HCT116 (cell line): Measurements from ENCODE around the gene RNF220. TPM values are rescaled to one million over a fixed set of nuclear protein-coding genes. Genes with fewer than 3 reads are reported as not detected.

Experiments used
- ATAC-seq: fragments of 200-7000 bp; cut with Tn5 transposase; 2 replicates; pipeline ENCODE4 v1.9.1; 2020; ENCODE audit warnings: mild to moderate bottlenecking, moderate library complexity
- BruUV-seq: library from RNA; stranded (reverse); fragments of 400-500 nt; replicated peaks from 2 replicates; lab custom pipeline; 2021; lab: Mats Ljungman, UMichigan
- CTCF ChIA-PET: fragments of 300-600 bp; sonication (Branson Sonifier 250); formaldehyde crosslinking; loops from one replicate; lab custom pipeline; 2021; ENCODE audit warnings: antibody characterized with exemption; lab: Charles Lee
- POLR2A ChIA-PET: fragments of 300-600, 350-600 bp; sonication (Branson Sonifier 250); formaldehyde crosslinking; loops from one replicate; lab custom pipeline; 2021; ENCODE audit warnings: antibody characterized with exemption; lab: Charles Lee
- RAD21 ChIA-PET, 2 experiments: fragments of 300-600 bp; sonication (Branson Sonifier 250); formaldehyde crosslinking; loops; one replicate each; lab custom pipeline; 2023; ENCODE audit warnings: low total read pairs in 2 of 2; ENCODE audit not compliant: uncharacterized antibody in 2 of 2, unreplicated experiment in 2 of 2, low non-redundant PET in 1 of 2; lab: Charles Lee
- DNase-seq: peaks from one replicate; pipeline ENCODE4 v3.0.0-alpha.2; 2010; ENCODE audit warnings: low read depth, low spot score
- H2AFZ ChIP-seq: fragments of 200-600 bp; shearing (Covaris generic), sonication (generic); 2 replicates; pipeline ENCODE4 v1.6.1; 2017; ENCODE audit warnings: low read depth, mixed run types, mixed read lengths, antibody characterized with exemption, low read length; ENCODE audit not compliant: poor library complexity, severe bottlenecking
- H3K27ac ChIP-seq: 2 replicates; pipeline ENCODE4 v1.5.1; 2012; ENCODE audit warnings: low read depth, low read length
- H3K27me3 ChIP-seq: fragments of 200-600 bp; sonication (generic); 2 replicates; pipeline ENCODE4 v1.6.1; 2016; ENCODE audit warnings: mixed run types, low read length, mixed read lengths; ENCODE audit not compliant: insufficient read depth
- H3K36me3 ChIP-seq, 2 experiments: fragments of 200-500 bp in 1 of 2; fragments of 200-600 bp in 1 of 2; sonication (Bioruptor generic) in 1 of 2; sonication (generic) in 1 of 2; 2 replicates each; pipeline versions ENCODE4 v1.5.1 to v1.6.1; 2014 to 2016; ENCODE audit warnings: low read length in 2 of 2, inconsistent platforms in 1 of 2, mixed read lengths in 1 of 2, mixed run types in 1 of 2; ENCODE audit not compliant: insufficient read depth in 2 of 2, control insufficient read depth in 1 of 2
- H3K4me1 ChIP-seq, 2 experiments: fragments of 200-600 bp in 1 of 2; sonication (generic) in 1 of 2; 2 replicates each; pipeline versions ENCODE4 v1.5.1 to v1.6.1; 2012 to 2017; ENCODE audit warnings: low read length in 2 of 2, inconsistent platforms in 1 of 2, mild to moderate bottlenecking in 1 of 2, mixed read lengths in 1 of 2, mixed run types in 1 of 2, moderate library complexity in 1 of 2; ENCODE audit not compliant: insufficient read depth in 2 of 2, control insufficient read depth in 1 of 2
- H3K4me2 ChIP-seq: fragments of 200-600 bp; sonication (generic); 2 replicates; pipeline ENCODE4 v1.6.1; 2017; ENCODE audit warnings: mixed run types, low read length, mixed read lengths
- H3K4me3 ChIP-seq, 2 experiments: fragments of 200-600 bp in 1 of 2; sonication (generic) in 1 of 2; replicated peaks in 1 of 2; 2 replicates each; pipeline ENCODE4 v1.5.1; 2011 to 2016; ENCODE audit warnings: low read length in 2 of 2, control low read depth in 1 of 2, low read depth in 1 of 2, mild to moderate bottlenecking in 1 of 2, mixed read lengths in 1 of 2, mixed run types in 1 of 2
- H3K79me2 ChIP-seq: fragments of 200-600 bp; sonication (generic); 2 replicates; pipeline ENCODE4 v1.6.1; 2017; ENCODE audit warnings: mild to moderate bottlenecking, mixed run types, low read length, moderate library complexity, mixed read lengths; ENCODE audit not compliant: insufficient read depth
- H3K9ac ChIP-seq: fragments of 200-600 bp; sonication (generic); 2 replicates; pipeline ENCODE4 v1.6.1; 2016; ENCODE audit warnings: low read length, mixed read lengths
- H3K9me2 ChIP-seq: fragments of 200-600 bp; sonication (generic), shearing (Covaris generic); 2 replicates; pipeline ENCODE4 v1.6.1; 2017; ENCODE audit warnings: mixed run types, mild to moderate bottlenecking, moderate library complexity; ENCODE audit not compliant: insufficient read depth
- H3K9me3 ChIP-seq, 2 experiments: fragments of 200-500 bp in 1 of 2; fragments of 200-600 bp in 1 of 2; sonication (Bioruptor generic) in 1 of 2; sonication (generic) in 1 of 2; 2 replicates each; pipeline ENCODE4 v1.6.1; 2014 to 2017; ENCODE audit warnings: low read length in 2 of 2, mixed read lengths in 2 of 2, inconsistent platforms in 1 of 2, low read depth in 1 of 2, mild to moderate bottlenecking in 1 of 2, mixed run types in 1 of 2, moderate library complexity in 1 of 2; ENCODE audit not compliant: control insufficient read depth in 1 of 2, insufficient read depth in 1 of 2
- H4K20me1 ChIP-seq: fragments of 200-600 bp; sonication (generic), shearing (Covaris generic); 2 replicates; pipeline ENCODE4 v1.6.1; 2017; ENCODE audit warnings: mixed run types, mild to moderate bottlenecking, moderate library complexity; ENCODE audit not compliant: insufficient read depth
- CBX3 ChIP-seq: IDR thresholded peaks from 2 replicates; pipeline ENCODE4 v1.6.1; 2012; ENCODE audit warnings: low read depth
- CEBPB ChIP-seq: IDR thresholded peaks from 2 replicates; pipeline ENCODE4 v1.6.1; 2012; ENCODE audit warnings: low read depth
- ELF1 ChIP-seq: IDR thresholded peaks from 2 replicates; pipeline ENCODE4 v1.6.1; 2012; ENCODE audit warnings: low read depth, borderline replicate concordance
- EZH2 ChIP-seq: fragments of 200-600 bp; sonication (generic); IDR thresholded peaks from 2 replicates; pipeline ENCODE4 v1.6.1; 2017; ENCODE audit warnings: antibody characterized with exemption, mixed run types
- FOSL1 ChIP-seq: IDR thresholded peaks from 2 replicates; pipeline ENCODE4 v1.6.1; 2012; ENCODE audit warnings: low read depth
- POLR2A ChIP-seq: IDR thresholded peaks from 2 replicates; pipeline ENCODE4 v1.7.0; 2011; ENCODE audit warnings: borderline replicate concordance; ENCODE audit not compliant: insufficient read depth, insufficient read length; ENCODE audit errors: extremely low read depth
- SIN3A ChIP-seq: IDR thresholded peaks from 2 replicates; pipeline ENCODE4 v1.6.1; 2012; ENCODE audit warnings: low read depth
- SP1 ChIP-seq: IDR thresholded peaks from 2 replicates; pipeline ENCODE4 v1.6.1; 2012; ENCODE audit warnings: low read depth
- SRF ChIP-seq: IDR thresholded peaks from 2 replicates; pipeline ENCODE4 v1.6.1; 2012; ENCODE audit warnings: low read depth
- YY1 ChIP-seq: IDR thresholded peaks from 2 replicates; pipeline ENCODE4 v1.6.1; 2011; ENCODE audit warnings: low read length, low read depth, moderate library complexity, mild to moderate bottlenecking; ENCODE audit not compliant: insufficient replicate concordance; ENCODE audit errors: extremely low read depth
- ZBTB33 ChIP-seq: IDR thresholded peaks from 2 replicates; pipeline ENCODE4 v1.6.1; 2011; ENCODE audit warnings: mild to moderate bottlenecking, low read length, moderate library complexity; ENCODE audit not compliant: insufficient replicate concordance; ENCODE audit errors: extremely low read depth
- ZFX ChIP-seq: fragments of 450-650 bp; IDR thresholded peaks from 2 replicates; pipeline ENCODE4 v1.6.1; 2017
- intact Hi-C: fragments of 100-400 bp; cut with micrococcal nuclease; formaldehyde crosslinking; loops from 2 replicates; pipeline ENCODE4 v1.10.0; 2022
- total RNA-seq: library from RNA; stranded (reverse); gene quantifications from one replicate; pipeline ENCODE4 v1.2.1, GENCODE V29; 2021; ENCODE audit not compliant: unreplicated experiment
- TF ChIP-seq, protein P1 (sequence below), 3 experiments: fragments of 200-600 bp in 1 of 3; sonication (generic) in 1 of 3; IDR thresholded peaks in 2 of 3; conservative IDR thresholded peaks in 1 of 3; 2 replicates each; pipeline ENCODE4 v1.5.1; 2012 to 2017; ENCODE audit warnings: low read depth in 2 of 3, low read length in 2 of 3, antibody characterized with exemption in 1 of 3, borderline replicate concordance in 1 of 3, control low read depth in 1 of 3, mild to moderate bottlenecking in 1 of 3, mixed read lengths in 1 of 3, mixed run types in 1 of 3, moderate library complexity in 1 of 3; ENCODE audit not compliant: insufficient read depth in 1 of 3
- TF ChIP-seq, protein P2 (sequence below): IDR thresholded peaks from 2 replicates; pipeline ENCODE4 v1.6.1; 2012; ENCODE audit warnings: low read depth
- TF ChIP-seq, protein P3 (sequence below): IDR thresholded peaks from 2 replicates; pipeline ENCODE4 v1.6.1; 2012

RNF220 gene
- total RNA-seq, 1 experiment from 2014 or later = 84.5 TPM

DNA sequence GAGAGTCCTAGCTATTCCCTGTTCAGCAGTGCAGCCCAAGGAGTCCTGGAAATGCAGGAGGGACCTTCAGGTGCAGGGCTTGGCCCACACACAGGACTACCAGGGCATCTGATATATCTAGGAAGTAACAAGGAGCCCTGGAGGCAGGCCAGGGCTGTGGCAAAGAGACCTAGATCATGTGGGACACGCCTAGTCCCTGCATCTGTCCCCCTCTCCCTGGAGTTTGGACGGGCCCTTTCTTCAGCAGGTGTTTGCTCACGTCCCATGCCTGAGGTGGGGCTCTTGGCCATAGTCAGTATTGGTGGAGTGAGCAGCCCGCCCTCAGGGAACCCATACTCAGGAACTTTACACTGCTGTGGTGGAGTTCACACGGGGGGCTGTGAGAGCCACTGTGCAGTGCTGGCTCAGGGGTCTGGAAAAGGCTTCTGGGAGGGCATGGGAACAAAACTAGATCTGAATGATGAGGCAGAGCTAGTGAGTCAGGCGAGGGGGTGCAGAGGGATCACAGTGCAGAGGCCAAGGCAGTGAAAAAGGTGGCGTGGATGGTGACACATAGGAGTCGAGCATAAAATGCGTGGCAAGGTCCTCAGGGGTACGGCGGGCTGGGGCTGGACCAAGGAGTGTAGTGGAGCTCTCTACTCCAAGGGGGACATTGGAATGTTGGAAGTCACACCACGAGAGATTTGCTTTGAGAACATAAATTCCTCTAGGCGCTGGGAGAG is 243.6 kb downstream of the RNF220 start:
- Histone ChIP-seq H2AFZ (no peak overlapping the region), H3K27me3 (no peaks in the 10 kb centered on the region), H3K79me2 (no peaks in the 10 kb centered on the region), H3K9me2 (no peaks in the 10 kb centered on the region), H3K4me3 (no peak overlapping the region), H4K20me1 (no peaks in the 10 kb centered on the region), H3K9ac (no peak overlapping the region), H3K27ac (no peak overlapping the region), H3K4me1 (no peaks in the 10 kb centered on the region), H3K9me3 (no peaks in the 10 kb centered on the region), H3K4me2 (no peak overlapping the region), H3K36me3 (peaks cover 21 to 30% of the 10 kb centered on the region in 2 experiments; a peak in 3 of 4 replicates)
- no peak for ATAC-seq
- intact Hi-C loops = no loop called here
- ChIA-PET RAD21 (no interaction called here), POLR2A (no interaction called here), CTCF (no interaction called here)
- TF ChIP-seq SIN3A (no peak), CBX3 (no peak), ELF1 (no peak), SP1 (no peak), ZBTB33 (no peak), CEBPB (no peak), EZH2 (no peak), FOSL1 (no peak), ZFX (no peak), YY1 (no peak), SRF (no peak), POLR2A (no peak)
- TF ChIP-seq, protein P1, sequence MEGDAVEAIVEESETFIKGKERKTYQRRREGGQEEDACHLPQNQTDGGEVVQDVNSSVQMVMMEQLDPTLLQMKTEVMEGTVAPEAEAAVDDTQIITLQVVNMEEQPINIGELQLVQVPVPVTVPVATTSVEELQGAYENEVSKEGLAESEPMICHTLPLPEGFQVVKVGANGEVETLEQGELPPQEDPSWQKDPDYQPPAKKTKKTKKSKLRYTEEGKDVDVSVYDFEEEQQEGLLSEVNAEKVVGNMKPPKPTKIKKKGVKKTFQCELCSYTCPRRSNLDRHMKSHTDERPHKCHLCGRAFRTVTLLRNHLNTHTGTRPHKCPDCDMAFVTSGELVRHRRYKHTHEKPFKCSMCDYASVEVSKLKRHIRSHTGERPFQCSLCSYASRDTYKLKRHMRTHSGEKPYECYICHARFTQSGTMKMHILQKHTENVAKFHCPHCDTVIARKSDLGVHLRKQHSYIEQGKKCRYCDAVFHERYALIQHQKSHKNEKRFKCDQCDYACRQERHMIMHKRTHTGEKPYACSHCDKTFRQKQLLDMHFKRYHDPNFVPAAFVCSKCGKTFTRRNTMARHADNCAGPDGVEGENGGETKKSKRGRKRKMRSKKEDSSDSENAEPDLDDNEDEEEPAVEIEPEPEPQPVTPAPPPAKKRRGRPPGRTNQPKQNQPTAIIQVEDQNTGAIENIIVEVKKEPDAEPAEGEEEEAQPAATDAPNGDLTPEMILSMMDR (IDR thresholded peaks at IDR 0.05 in 2 of 3, conservative IDR thresholded peaks at IDR 0.05 in 1 of 3; ENCODE audit: borderline replicate concordance in 1 of 3, insufficient read depth in 1 of 3, low read depth in 2 of 3, low read length in 2 of 3) = no peak
- TF ChIP-seq, protein P2, sequence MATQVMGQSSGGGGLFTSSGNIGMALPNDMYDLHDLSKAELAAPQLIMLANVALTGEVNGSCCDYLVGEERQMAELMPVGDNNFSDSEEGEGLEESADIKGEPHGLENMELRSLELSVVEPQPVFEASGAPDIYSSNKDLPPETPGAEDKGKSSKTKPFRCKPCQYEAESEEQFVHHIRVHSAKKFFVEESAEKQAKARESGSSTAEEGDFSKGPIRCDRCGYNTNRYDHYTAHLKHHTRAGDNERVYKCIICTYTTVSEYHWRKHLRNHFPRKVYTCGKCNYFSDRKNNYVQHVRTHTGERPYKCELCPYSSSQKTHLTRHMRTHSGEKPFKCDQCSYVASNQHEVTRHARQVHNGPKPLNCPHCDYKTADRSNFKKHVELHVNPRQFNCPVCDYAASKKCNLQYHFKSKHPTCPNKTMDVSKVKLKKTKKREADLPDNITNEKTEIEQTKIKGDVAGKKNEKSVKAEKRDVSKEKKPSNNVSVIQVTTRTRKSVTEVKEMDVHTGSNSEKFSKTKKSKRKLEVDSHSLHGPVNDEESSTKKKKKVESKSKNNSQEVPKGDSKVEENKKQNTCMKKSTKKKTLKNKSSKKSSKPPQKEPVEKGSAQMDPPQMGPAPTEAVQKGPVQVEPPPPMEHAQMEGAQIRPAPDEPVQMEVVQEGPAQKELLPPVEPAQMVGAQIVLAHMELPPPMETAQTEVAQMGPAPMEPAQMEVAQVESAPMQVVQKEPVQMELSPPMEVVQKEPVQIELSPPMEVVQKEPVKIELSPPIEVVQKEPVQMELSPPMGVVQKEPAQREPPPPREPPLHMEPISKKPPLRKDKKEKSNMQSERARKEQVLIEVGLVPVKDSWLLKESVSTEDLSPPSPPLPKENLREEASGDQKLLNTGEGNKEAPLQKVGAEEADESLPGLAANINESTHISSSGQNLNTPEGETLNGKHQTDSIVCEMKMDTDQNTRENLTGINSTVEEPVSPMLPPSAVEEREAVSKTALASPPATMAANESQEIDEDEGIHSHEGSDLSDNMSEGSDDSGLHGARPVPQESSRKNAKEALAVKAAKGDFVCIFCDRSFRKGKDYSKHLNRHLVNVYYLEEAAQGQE = no peak
- TF ChIP-seq, protein P3, sequence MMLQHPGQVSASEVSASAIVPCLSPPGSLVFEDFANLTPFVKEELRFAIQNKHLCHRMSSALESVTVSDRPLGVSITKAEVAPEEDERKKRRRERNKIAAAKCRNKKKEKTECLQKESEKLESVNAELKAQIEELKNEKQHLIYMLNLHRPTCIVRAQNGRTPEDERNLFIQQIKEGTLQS = no peak
- no TSS peak for BruUV-seq
- no peak for DNase-seq
